BLaER1 treated with 17β-estradiol and CSF1 and Interleukin-3, amounts not matched to agents 10 nM and 100 nM (cell line): ENCODE data around the gene CAMK4.

ENCODE experiments used
- H3K27ac ChIP-seq, 11 experiments: shearing (Covaris generic); formaldehyde crosslinking; 2 replicates each; pipeline ENCODE4 v1.8.1; 2022
- H3K27me3 ChIP-seq, 11 experiments: shearing (Covaris generic); formaldehyde crosslinking; 2 replicates each; pipeline ENCODE4 v1.8.1; 2022
- H3K36me3 ChIP-seq, 11 experiments: shearing (Covaris generic); formaldehyde crosslinking; 2 replicates each; pipeline ENCODE4 v1.8.1; 2022
- H3K4me1 ChIP-seq, 10 experiments: shearing (Covaris generic); formaldehyde crosslinking; 2 replicates each; pipeline ENCODE4 v1.8.1; 2022
- H3K4me2 ChIP-seq, 11 experiments: shearing (Covaris generic); formaldehyde crosslinking; 2 replicates each; pipeline ENCODE4 v1.8.1; 2022
- H3K4me3 ChIP-seq, 10 experiments: shearing (Covaris generic); formaldehyde crosslinking; 2 replicates each; pipeline ENCODE4 v1.8.1; 2022
- H3K9ac ChIP-seq, 11 experiments: shearing (Covaris generic); formaldehyde crosslinking; 2 replicates each; pipeline ENCODE4 v1.8.1; 2022
- H3K9me3 ChIP-seq, 11 experiments: shearing (Covaris generic); formaldehyde crosslinking; replicated peaks in 1 of 11; 2 replicates each; pipeline ENCODE4 v1.8.1; 2022
- H4K20me1 ChIP-seq, 11 experiments: shearing (Covaris generic); formaldehyde crosslinking; 2 replicates each; pipeline ENCODE4 v1.8.1; 2022
- Cebpa-rat ChIP-seq, 11 experiments: shearing (Covaris generic); IDR thresholded peaks; 2 replicates each; pipeline ENCODE4 v1.8.1; 2022

The CAMK4 gene

GRCh38 chr5:111234125-111234524, 9.9 kb downstream of the CAMK4 start:
- no peaks in the 10 kb centered on the region for H3K27me3 ChIP-seq
- no peak overlapping the region for H3K4me2 ChIP-seq
- no peaks in the 10 kb centered on the region for H4K20me1 ChIP-seq
- no peak overlapping the region for H3K27ac ChIP-seq
- peaks cover 0 to 15% (median 7%) of the 10 kb centered on the region in 10 experiments; a peak in 13 of 20 replicates for H3K4me1 ChIP-seq
- no peaks in the 10 kb centered on the region for H3K9me3 ChIP-seq
- no peak overlapping the region for H3K4me3 ChIP-seq
- H3K9ac ChIP-seq, result no peak overlapping the region
- no peak for TF ChIP-seq Cebpa-rat (IDR thresholded peaks at IDR 0.05)
- H3K36me3 ChIP-seq, result no peaks in the 10 kb centered on the region

GRCh38 chr5:111235635-111236034, 11.5 kb downstream of the CAMK4 start:
- TF ChIP-seq Cebpa-rat (IDR thresholded peaks at IDR 0.05), result no peak
- H3K27me3 ChIP-seq, result no peaks in the 10 kb centered on the region
- no peaks in the 10 kb centered on the region for H4K20me1 ChIP-seq
- no peak overlapping the region for H3K4me2 ChIP-seq
- H3K36me3 ChIP-seq, result no peaks in the 10 kb centered on the region
- no peak overlapping the region for H3K27ac ChIP-seq
- no peak overlapping the region for H3K4me3 ChIP-seq
- no peaks in the 10 kb centered on the region for H3K9me3 ChIP-seq
- H3K9ac ChIP-seq, result no peak overlapping the region
- H3K4me1 ChIP-seq, result peaks cover 0 to 7% (median 2%) of the 10 kb centered on the region in 10 experiments; a peak in 7 of 20 replicates

- Histone ChIP-seq H3K4me2 (no peak overlapping the region), H3K4me3 (no peak overlapping the region), H3K9ac (no peak overlapping the region), H3K36me3 (no peaks in the 10 kb centered on the region), H4K20me1 (no peaks in the 10 kb centered on the region), H3K27me3 (no peaks in the 10 kb centered on the region), H3K9me3 (no peaks in the 10 kb centered on the region), H3K4me1 (peaks cover 0 to 7% (median 0%) of the 10 kb centered on the region in 10 experiments; a peak in 1 of 20 replicates), H3K27ac (no peak overlapping the region)
- TF ChIP-seq Cebpa-rat (IDR thresholded peaks at IDR 0.05), result no peak
These were observed 12.2 kb downstream of the CAMK4 start for GRCh38 chr5:111236348-111236747.

- Histone ChIP-seq H3K9me3 (no peaks in the 10 kb centered on the region), H3K36me3 (no peaks in the 10 kb centered on the region), H3K4me1 (peaks cover 0 to 7% (median 0%) of the 10 kb centered on the region in 10 experiments; a peak in 1 of 20 replicates), H3K4me2 (no peak overlapping the region), H3K9ac (no peak overlapping the region), H3K4me3 (no peak overlapping the region), H3K27me3 (no peaks in the 10 kb centered on the region), H4K20me1 (no peaks in the 10 kb centered on the region), H3K27ac (no peak overlapping the region)
- no peak for TF ChIP-seq Cebpa-rat (IDR thresholded peaks at IDR 0.05)
These were observed 12.8 kb downstream of the CAMK4 start for GRCh38 chr5:111236995-111237394.

- no peak overlapping the region for H3K4me2 ChIP-seq
- no peak for TF ChIP-seq Cebpa-rat (IDR thresholded peaks at IDR 0.05)
- H3K4me1 ChIP-seq, result peaks cover 0 to 7% (median 0%) of the 10 kb centered on the region in 10 experiments; a peak in 1 of 20 replicates
- no peaks in the 10 kb centered on the region for H3K27me3 ChIP-seq
- no peak overlapping the region for H3K9ac ChIP-seq
- no peaks in the 10 kb centered on the region for H3K36me3 ChIP-seq
- no peaks in the 10 kb centered on the region for H4K20me1 ChIP-seq
- H3K27ac ChIP-seq, result no peak overlapping the region
- no peak overlapping the region for H3K4me3 ChIP-seq
- no peaks in the 10 kb centered on the region for H3K9me3 ChIP-seq
These were observed 13.3 kb downstream of the CAMK4 start for GRCh38 chr5:111237470-111237869.

GRCh38 chr5:111238431-111239225, 14.4 kb downstream of the CAMK4 start:
- no peak overlapping the region for H3K27ac ChIP-seq
- no peak overlapping the region for H3K9ac ChIP-seq
- no peaks in the 10 kb centered on the region for H3K36me3 ChIP-seq
- no peak overlapping the region for H3K4me2 ChIP-seq
- no peaks in the 10 kb centered on the region for H4K20me1 ChIP-seq
- peaks cover 0 to 7% (median 0%) of the 10 kb centered on the region in 10 experiments; a peak in 1 of 20 replicates for H3K4me1 ChIP-seq
- no peak overlapping the region for H3K4me3 ChIP-seq
- H3K9me3 ChIP-seq, result no peaks in the 10 kb centered on the region
- no peaks in the 10 kb centered on the region for H3K27me3 ChIP-seq
- no peak for TF ChIP-seq Cebpa-rat (IDR thresholded peaks at IDR 0.05)

GRCh38 chr5:111241696-111242095, 17.5 kb downstream of the CAMK4 start:
- Histone ChIP-seq H3K27me3 (no peaks in the 10 kb centered on the region), H3K9me3 (no peaks in the 10 kb centered on the region), H3K4me2 (no peak overlapping the region), H3K27ac (no peak overlapping the region), H4K20me1 (no peaks in the 10 kb centered on the region), H3K9ac (no peak overlapping the region), H3K4me1 (peaks cover 0 to 7% (median 0%) of the 10 kb centered on the region in 10 experiments; a peak in 1 of 20 replicates), H3K36me3 (no peaks in the 10 kb centered on the region), H3K4me3 (no peak overlapping the region)
- TF ChIP-seq Cebpa-rat (IDR thresholded peaks at IDR 0.05), result no peak

GRCh38 chr5:111242606-111243005, 18.4 kb downstream of the CAMK4 start:
- no peaks in the 10 kb centered on the region for H3K36me3 ChIP-seq
- H3K4me1 ChIP-seq, result peaks cover 0 to 6% (median 0%) of the 10 kb centered on the region in 10 experiments; a peak in 1 of 20 replicates
- H3K4me3 ChIP-seq, result no peak overlapping the region
- no peaks in the 10 kb centered on the region for H4K20me1 ChIP-seq
- H3K9me3 ChIP-seq, result no peaks in the 10 kb centered on the region
- no peak overlapping the region for H3K9ac ChIP-seq
- no peak overlapping the region for H3K27ac ChIP-seq
- TF ChIP-seq Cebpa-rat (IDR thresholded peaks at IDR 0.05), result no peak
- H3K4me2 ChIP-seq, result no peak overlapping the region
- no peaks in the 10 kb centered on the region for H3K27me3 ChIP-seq

GRCh38 chr5:111243318-111243717, 19.1 kb downstream of the CAMK4 start:
- Histone ChIP-seq H3K9me3 (no peaks in the 10 kb centered on the region), H4K20me1 (no peaks in the 10 kb centered on the region), H3K4me3 (no peak overlapping the region), H3K27ac (no peak overlapping the region), H3K4me2 (no peak overlapping the region), H3K4me1 (no peaks in the 10 kb centered on the region; a peak in 1 of 20 replicates), H3K36me3 (no peaks in the 10 kb centered on the region), H3K9ac (no peak overlapping the region), H3K27me3 (no peaks in the 10 kb centered on the region)
- TF ChIP-seq Cebpa-rat (IDR thresholded peaks at IDR 0.05), result no peak

GRCh38 chr5:111245654-111246053, 21.5 kb downstream of the CAMK4 start:
- Histone ChIP-seq H3K27ac (no peak overlapping the region), H3K4me1 (no peaks in the 10 kb centered on the region; a peak in 1 of 20 replicates), H3K27me3 (no peaks in the 10 kb centered on the region), H3K4me2 (no peak overlapping the region), H3K4me3 (no peak overlapping the region), H3K36me3 (no peaks in the 10 kb centered on the region), H3K9ac (no peak overlapping the region), H3K9me3 (no peaks in the 10 kb centered on the region), H4K20me1 (no peaks in the 10 kb centered on the region)
- TF ChIP-seq Cebpa-rat (IDR thresholded peaks at IDR 0.05), result no peak
